Activated CD8-positive, alpha-beta memory T cell treated with anti-CD3 and anti-CD28 coated beads for 36 hours (primary cell): ENCODE results near the gene ICOSLG. TPM values are rescaled to one million over a fixed set of nuclear protein-coding genes. Genes with fewer than 3 reads are reported as not detected.
"Not testable (repeated sequence)": the region's sequence is repeated elsewhere in the genome, so short reads cannot be mapped to it uniquely, and the experiment has no call there.

Source experiments
- CTCF ChIA-PET: fragments of 350-600 bp; sonication (Branson Sonifier 250); formaldehyde crosslinking; loops from one replicate; lab custom pipeline; 2021; ENCODE audit warnings: antibody characterized with exemption; lab: Charles Lee
- POLR2A ChIA-PET: fragments of 350-600 bp; sonication (Branson Sonifier 250); formaldehyde crosslinking; loops from one replicate; lab custom pipeline; 2021; ENCODE audit warnings: antibody characterized with exemption; lab: Charles Lee
- total RNA-seq, 2 experiments: library from RNA; stranded (reverse); gene quantifications; one replicate each; pipeline ENCODE4 v1.2.3, GENCODE V29; 2021

Gene ICOSLG
- total RNA-seq, 2 experiments from 2014 or later = 1.2 to 1.4 TPM

DNA sequence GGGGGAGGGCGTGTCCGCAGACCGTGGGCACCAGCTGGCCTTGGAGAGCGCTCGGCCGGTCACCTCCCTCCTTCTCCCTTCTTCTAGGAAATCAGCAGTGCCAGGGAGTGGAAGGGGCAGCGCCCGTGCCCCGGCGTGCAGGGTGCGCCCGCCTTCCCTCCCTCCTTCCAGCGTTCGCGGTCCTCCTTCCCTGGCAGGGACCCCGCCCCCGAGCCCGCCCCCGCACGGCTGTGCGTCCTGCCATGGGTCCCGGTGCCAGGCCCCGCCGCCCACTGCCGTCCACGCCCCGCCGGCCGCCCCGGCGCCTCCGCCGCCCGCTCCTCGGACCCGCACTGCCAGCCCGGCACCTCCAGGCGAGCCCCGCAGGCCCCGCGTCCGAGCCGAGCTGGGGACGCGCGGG, 390 bp downstream of the ICOSLG start:
- CTCF ChIA-PET, POLR2A ChIA-PET: not testable (repeated sequence)

GRCh38 chr21:44229561-44229960, 11.2 kb downstream of the ICOSLG start:
- POLR2A ChIA-PET, CTCF ChIA-PET: not testable (repeated sequence)

- CTCF ChIA-PET = not testable (repeated sequence)
Observed at GRCh38 chr21:44228109-44228508, 12.6 kb downstream of the ICOSLG start.

GRCh38 chr21:44227614-44228013, 13.1 kb downstream of the ICOSLG start:
- CTCF ChIA-PET, POLR2A ChIA-PET: not testable (repeated sequence)

More at GRCh38 chr21:44228109-44228508, 12.6 kb downstream of the ICOSLG start:
- POLR2A ChIA-PET = not testable (repeated sequence)

GRCh38 chr21:44225605-44226004, 15.1 kb downstream of the ICOSLG start:
- POLR2A ChIA-PET, CTCF ChIA-PET: not testable (repeated sequence)

DNA sequence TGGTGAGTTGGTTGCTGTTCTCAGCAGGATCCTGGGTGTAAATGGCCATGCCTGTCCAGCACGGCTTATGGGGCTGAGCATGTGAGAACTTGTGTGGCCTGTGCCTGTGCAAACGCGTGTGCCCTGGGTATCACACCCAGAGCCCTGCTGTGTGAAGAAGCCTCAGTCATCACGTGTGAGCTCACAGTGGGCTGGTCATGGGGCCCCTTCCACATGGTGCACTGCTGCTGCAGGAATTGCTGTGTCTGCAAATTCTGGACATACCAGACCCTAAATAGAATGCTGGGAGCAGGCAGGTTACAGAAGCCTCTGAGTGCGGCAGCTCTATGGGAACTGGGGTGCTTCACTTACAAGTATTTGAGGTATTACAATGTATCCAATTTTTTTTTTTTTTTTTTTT, 17.4 kb downstream of the ICOSLG start:
- POLR2A ChIA-PET = not testable (repeated sequence)

DNA sequence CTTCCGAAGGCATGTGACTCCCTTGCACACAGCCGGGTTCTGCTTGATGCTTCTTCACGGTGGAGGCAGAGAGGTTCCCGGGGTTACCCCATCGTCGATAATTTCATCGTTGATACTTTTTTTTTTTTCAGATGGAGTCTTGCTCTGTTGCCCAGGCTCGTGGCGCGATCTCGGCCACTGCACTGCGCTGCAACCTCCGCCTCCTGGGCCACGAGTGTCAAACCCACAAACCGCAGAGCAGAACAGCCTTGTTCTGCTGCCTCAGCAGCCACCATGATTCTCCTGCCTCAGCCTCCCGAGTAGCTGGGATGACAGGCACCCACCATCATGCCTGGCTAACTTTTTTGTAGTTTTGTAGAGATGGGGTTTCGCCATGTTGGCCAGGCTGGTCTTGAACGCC, 20.1 kb downstream of the ICOSLG start:
- POLR2A ChIA-PET, CTCF ChIA-PET: not testable (repeated sequence)

More for the DNA sequence above, 17.4 kb downstream of the ICOSLG start:
- CTCF ChIA-PET = not testable (repeated sequence)

- CTCF ChIA-PET, POLR2A ChIA-PET: not testable (repeated sequence)
Observed at GRCh38 chr21:44218461-44218860, 22.3 kb downstream of the ICOSLG start.

- POLR2A ChIA-PET = not testable (repeated sequence)
Observed at GRCh38 chr21:44211978-44212377, 28.8 kb downstream of the ICOSLG start.

DNA sequence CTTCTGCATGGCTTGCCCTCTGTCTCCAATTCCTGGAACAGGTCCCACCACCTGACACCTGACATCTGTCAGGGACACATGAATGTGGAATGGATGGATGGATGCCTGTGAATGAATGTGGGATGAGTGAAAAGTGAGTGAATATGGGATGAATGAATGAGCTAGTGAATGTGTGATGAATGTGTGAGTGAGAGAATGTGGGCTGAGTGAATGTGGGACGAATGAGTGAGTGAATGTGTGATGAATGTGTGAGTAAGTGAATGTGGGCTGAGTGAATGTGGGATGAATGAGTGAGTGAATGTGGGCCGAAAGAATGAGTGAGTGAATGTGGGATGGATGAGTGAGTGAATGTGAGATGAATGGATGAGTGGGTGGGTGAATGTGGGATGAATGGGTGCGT, 29.2 kb downstream of the ICOSLG start:
- POLR2A ChIA-PET, CTCF ChIA-PET: not testable (repeated sequence)

More at GRCh38 chr21:44211978-44212377, 28.8 kb downstream of the ICOSLG start:
- CTCF ChIA-PET = not testable (repeated sequence)

- CTCF ChIA-PET, POLR2A ChIA-PET: not testable (repeated sequence)
Observed at GRCh38 chr21:44207860-44208646, 32.7 kb downstream of the ICOSLG start.

DNA sequence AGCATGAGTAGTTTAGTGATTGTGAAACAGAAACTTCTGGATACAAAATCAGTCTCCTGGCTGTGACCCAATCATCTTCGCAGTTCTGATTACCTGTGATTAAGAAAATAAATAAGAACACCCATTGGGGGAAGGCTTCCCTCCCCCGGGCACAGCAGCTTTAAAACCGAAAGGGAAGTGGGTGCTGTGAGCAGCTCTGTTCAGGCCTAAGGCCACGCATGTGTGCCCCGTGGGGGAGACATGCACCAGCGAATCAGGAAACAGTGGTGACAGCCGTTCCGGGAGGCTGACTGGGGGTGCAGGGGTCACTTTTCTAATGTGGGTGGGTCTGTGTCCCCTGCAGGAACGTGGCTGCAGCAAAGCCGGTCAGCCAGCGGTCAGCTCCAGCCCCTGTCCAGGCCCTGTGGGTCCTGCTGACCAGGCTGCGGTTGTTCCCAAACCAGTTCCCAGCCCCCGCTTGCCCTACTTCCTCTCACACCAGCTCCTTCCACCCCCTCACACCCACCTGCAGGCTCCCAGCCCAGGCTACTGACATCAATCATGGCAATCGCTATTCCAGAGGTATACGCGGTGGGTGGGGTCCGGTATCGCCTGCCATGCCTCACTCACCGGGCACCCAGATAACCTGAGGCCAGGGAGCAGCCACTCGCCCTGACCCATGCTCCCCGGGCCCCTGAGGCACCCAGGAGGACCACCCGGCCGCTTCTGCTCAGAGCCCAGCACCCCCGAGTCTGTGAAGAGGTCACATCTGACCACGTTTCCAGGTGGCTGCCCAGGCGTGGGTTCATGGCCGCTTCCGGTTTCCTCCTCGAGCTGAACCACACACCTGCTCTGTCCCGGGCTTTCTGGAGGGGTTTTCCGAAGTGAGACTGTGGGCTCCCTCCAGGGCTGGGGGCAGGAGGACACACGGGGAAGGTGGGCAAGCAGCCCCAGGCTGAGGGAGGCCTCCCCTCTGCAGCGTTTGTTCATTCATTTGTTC, 33.8 kb downstream of the ICOSLG start:
- CTCF ChIA-PET, POLR2A ChIA-PET: not testable (repeated sequence)

DNA sequence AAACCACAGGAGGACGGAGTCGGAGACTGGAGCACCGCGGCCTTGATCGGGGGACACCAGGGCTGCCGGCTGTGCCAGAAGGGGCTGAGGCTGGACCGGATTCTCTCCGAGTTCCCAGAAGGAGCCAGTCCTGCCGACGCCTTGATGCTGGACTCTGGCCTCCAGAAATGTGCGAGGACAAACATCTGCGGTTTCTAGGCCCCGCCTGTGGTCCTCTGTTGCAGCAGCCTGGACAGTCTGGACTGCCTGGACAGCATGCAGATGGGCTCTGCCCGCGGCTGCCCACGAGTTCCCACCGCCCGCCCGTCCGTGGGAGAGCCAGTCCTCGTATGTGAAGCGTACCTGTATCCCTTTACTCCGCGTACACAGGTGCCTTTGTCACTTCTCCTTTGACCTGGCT, 34.6 kb downstream of the ICOSLG start:
- POLR2A ChIA-PET = not testable (repeated sequence)

DNA sequence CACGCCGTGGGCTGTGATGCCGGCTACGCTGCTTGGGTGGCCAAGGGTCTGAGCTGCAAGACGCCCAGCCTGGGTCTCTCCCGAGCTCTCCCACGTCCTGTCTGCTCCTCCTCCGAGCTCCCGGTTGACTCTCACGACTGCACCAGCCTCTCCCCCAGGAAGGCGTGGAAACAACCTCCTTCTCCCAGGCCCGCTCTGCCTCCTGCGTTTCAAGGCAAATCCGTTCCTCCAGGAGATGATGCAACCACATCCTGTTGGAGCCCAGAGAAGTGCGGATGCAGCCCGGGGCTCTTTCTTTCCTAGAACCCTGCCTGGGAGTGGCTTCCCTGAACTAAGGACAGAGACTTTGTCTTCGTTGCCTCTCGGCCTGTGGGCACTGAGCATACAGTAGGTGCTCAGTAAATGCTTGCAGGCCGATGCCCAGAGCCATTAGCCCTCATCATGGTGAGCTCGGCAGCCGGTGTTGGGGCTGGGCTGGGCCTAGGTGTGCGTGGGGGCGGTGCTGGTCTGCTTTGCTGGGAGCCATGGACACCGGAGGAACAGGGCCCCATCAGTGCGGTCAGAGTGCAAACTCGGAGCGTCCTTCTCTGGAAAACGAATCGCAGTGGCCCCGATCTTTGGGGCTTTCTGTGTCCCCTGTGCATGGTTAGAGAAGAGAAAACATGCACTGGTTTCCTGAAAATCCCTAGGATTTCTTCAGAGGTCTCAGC, 38.0 kb downstream of the ICOSLG start:
- CTCF ChIA-PET, POLR2A ChIA-PET: not testable (repeated sequence)

More for the DNA sequence above, 34.6 kb downstream of the ICOSLG start:
- CTCF ChIA-PET = not testable (repeated sequence)

DNA sequence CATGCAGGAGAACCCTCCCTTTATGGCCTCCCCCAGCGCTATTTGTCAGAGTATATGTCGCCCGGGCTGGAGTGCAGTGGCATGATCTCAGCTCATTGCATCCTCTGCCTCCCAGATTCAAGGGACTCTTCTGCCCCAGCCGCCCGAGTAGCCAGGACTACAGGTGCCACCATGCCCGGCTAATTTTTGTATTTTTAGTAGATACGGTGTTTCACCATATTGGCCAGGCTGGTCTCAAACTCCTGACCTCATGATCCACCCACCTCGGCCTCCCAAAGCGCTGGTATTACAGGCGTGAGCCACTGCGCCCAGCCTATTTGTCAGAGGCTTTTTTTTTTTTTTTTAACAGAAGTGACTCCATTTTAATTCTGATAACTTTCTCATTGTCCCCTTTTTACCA, 40.7 kb downstream of the ICOSLG start:
- CTCF ChIA-PET, POLR2A ChIA-PET: not testable (repeated sequence)

GRCh38 chr21:44199448-44199847, 41.3 kb downstream of the ICOSLG start:
- CTCF ChIA-PET = no interaction called here
- POLR2A ChIA-PET = no interaction called here

- CTCF ChIA-PET, POLR2A ChIA-PET: not testable (repeated sequence)
Observed at GRCh38 chr21:44197156-44197516, 43.6 kb downstream of the ICOSLG start.

DNA sequence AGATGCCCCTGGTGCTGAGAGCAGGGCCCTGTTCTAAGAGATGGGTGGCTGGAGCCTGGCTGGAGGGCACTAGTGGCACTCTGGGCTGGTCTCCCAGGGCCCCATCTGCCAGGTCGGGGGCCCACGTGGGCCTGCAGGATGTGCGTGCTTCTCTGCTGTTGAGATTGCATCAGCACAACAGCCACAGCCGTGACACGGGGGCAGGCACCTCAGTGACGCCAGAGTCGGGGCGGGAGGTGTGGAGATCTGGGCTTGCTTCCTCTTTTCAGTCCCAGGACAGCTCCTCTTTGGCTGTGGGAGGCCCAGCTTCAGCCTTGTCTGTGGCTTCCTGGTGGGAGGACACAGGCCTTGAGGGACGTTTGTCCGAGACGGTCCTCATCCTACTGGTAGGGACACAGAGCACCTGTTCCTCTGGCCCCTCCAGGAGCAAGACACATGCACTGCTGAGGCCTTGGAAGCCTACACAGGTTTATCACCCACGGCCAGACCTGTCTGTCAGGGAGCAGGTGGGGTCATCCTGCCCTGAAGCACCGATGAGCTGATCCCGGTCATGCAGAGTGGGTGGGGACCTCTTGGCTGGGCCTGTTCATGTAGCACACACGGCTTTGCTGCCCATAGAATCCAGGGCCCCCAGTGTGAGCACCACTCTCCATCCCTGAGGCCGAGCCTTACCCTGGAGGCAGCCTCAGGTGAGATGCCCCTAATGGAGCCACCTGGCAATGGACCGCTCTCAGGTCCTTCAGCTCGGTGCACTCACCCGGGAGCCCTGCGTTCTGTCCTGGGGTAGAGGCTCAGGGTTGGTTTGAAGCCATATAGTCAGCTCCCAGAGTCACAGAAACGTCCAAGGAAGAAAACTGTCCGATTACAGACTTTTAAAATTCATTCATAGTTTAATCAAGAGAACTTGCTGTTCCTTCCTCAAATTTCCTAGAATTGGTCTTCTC, 44.3 kb downstream of the ICOSLG start:
- CTCF ChIA-PET, POLR2A ChIA-PET: not testable (repeated sequence)

- CTCF ChIA-PET, POLR2A ChIA-PET: not testable (repeated sequence)
Observed at GRCh38 chr21:44194888-44195287, 45.9 kb downstream of the ICOSLG start.
